Heart left ventricle (tissue), 16 donors: ENCODE results near the gene CBFA2T3. TPM values are rescaled to one million over a fixed set of nuclear protein-coding genes. Genes with fewer than 3 reads are reported as not detected.

Experiments
- ATAC-seq, 4 donors: fragments of 200-7000 bp; cut with Tn5 transposase; one replicate each; pipeline ENCODE4 v1.9.1; 2020 to 2022; ENCODE audit warnings: moderate library complexity in 4 of 4, mild to moderate bottlenecking in 3 of 4, moderate number of reproducible peaks in 1 of 4
- DNase-seq, 5 donors: peaks; one replicate each; pipeline ENCODE4 v3.0.0-alpha.2; 2020
- H3K27ac ChIP-seq, 12 donors: fragments of 200-600 bp; sonication (generic) in 4 of 12; one replicate each; pipeline versions ENCODE4 v1.5.0 to v1.8.0; 2016 to 2022; ENCODE audit warnings: mild to moderate bottlenecking in 2 of 12
- H3K27me3 ChIP-seq, 9 donors: fragments of 200-600 bp; sonication (generic) in 2 of 9; one replicate each; pipeline versions ENCODE4 v1.5.1 to v1.8.0; 2016 to 2022; ENCODE audit warnings: mild to moderate bottlenecking in 3 of 9
- H3K36me3 ChIP-seq, 9 donors: fragments of 200-600 bp; sonication (generic) in 2 of 9; one replicate each; pipeline versions ENCODE4 v1.5.0 to v1.8.0; 2018 to 2022; ENCODE audit warnings: mild to moderate bottlenecking in 2 of 9
- H3K4me1 ChIP-seq, 12 donors: fragments of 200-600 bp; sonication (generic) in 4 of 12; one replicate each; pipeline versions ENCODE4 v1.5.0 to v1.8.0; 2016 to 2022; ENCODE audit warnings: mild to moderate bottlenecking in 3 of 12
- H3K4me3 ChIP-seq, 12 donors: fragments of 200-600 bp; sonication (generic) in 4 of 12; one replicate each; pipeline versions ENCODE4 v1.5.0 to v1.8.0; 2017 to 2022; ENCODE audit warnings: mild to moderate bottlenecking in 9 of 12, moderate library complexity in 4 of 12
- H3K9me3 ChIP-seq, 12 donors: fragments of 200-600 bp; sonication (generic) in 4 of 12; one replicate each; pipeline versions ENCODE4 v1.5.0 to v1.8.0; 2016 to 2022; ENCODE audit warnings: mild to moderate bottlenecking in 1 of 12
- POLR2A ChIP-seq, 2 donors: fragments of 450-650 bp; IDR thresholded peaks; one replicate each; pipeline ENCODE4 v1.6.1; 2017; ENCODE audit warnings: antibody characterized with exemption in 2 of 2, mild to moderate bottlenecking in 2 of 2, moderate library complexity in 2 of 2
- WGBS, 4 donors: extraction: QIAGEN DNeasy Blood & Tissue Kit in 2 of 4; methylation state at CpG; one replicate each; pipeline versions ENCODE4 v1.1.5 to v1.1.7; 2013 to 2018; 5-methylcytosine and 5-hydroxymethylcytosine counted together
- intact Hi-C, 10 donors: fragments of 100-400 bp; cut with DNase I; formaldehyde crosslinking; loops; one replicate each; pipeline versions ENCODE4 v1.11.1 to v1.14.2; 2022
- polyA plus RNA-seq, 2 donors: library from polyadenylated mRNA; stranded (reverse); fragments of 200-250 nt; gene quantifications; one replicate each; pipeline ENCODE4 v1.2.3, GENCODE V29; 2013
- total RNA-seq, 9 donors: library from RNA; depleted of rRNA in 2 of 9; stranded (reverse); fragments of >200 nt in 2 of 9; fragmentation: NEBNext Ultra II Directional in 3 of 9; extraction: Animal tissue kit (Norgen Biotek cat#: 25700) in 3 of 9; gene quantifications; one replicate each; pipeline versions ENCODE4 v1.1.0 to v1.2.4, GENCODE V29; 2016 to 2023
- TF ChIP-seq, protein P1 (sequence below), 12 donors: fragments of 200-600 bp; sonication (generic) in 4 of 12; IDR thresholded peaks; one replicate each; pipeline versions ENCODE4 v1.5.0 to v1.8.0; 2018 to 2022; ENCODE audit warnings: antibody characterized with exemption in 12 of 12, mild to moderate bottlenecking in 5 of 12
- donor health status: ischemic (EF 13 %, LVEDD 7.1; RV severe dilation, severe dysfunction).
- donor health status: healthy with polysubstance abuse.
- donor health status: DM: no; HTN: yes; CAD: no.
- donor health status: DM: no; HTN: no; CAD: no.
- donor health status: ischemic (EF 25% LVEDD 6.9; RV normal size, moderate dysfunction).
- donor health status: ischemic (EF 25% LVEDD 5.7; RV mildly dilated, moderate dysfunction).
- donor health status: healthy.
- donor health status: DM: yes; HTN: yes; CAD: no.
- donor health status: ischemic (EF 35%, LVEDD 5.7; RV mildly dilated, moderate dysfunction).
- donor health status: nonischemic (EF 11% LVEDD 7.7; RV severe dilation, severe dysfunction).
- donor health status: DM: yes; HTN: yes; CAD: no.
- donor health status: PGD.
- donor health status: ischemic (EF 29% LVEDD 5.4; RV normal size, mild dysfunction).
- donor health status: nonischemic (EF 23%, LVEDD 6.1; RV moderate dilation, normal function).

CBFA2T3 gene
- total and polyA plus RNA-seq, 11 donors: 5.0 to 12.0 (median 5.8) TPM

DNA sequence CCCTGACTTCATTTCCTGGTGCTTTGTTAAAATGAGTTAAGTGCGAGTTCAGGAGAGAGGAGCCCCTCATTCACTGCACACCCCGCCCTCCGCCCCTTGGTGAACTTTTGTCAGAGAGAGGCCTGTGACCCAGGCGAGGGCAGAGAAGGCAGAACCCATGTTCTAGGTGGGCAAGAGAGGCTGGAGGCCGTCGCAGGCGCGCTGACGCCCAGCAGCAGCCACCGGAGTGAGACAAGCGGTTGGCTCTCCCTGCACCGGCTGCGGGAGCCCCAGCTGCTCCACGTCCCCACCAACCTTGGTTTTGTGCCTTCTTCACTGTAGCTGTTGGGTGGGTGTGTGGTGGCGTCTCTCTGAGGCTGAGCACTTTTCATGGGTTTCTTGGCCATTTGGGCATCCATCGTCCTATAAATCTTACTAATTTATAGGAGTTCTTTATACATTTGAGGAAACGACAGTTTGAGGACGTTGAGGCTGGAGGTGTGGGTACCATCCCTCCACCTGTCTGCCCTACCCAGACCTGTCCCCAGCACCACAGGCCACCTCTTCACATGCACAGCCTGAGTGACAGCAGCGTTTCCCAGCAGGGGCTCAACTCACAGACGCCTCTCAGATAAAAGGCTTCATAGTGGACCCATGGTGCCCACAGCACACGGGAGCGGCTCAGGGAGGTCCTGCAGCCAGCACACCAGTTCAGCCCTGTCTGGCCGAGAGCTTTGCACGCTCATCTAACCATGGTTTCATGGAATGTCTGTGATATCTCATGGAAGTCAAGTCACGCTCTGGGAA is 45.2 kb upstream of the CBFA2T3 start:
- TF ChIP-seq, protein P1, sequence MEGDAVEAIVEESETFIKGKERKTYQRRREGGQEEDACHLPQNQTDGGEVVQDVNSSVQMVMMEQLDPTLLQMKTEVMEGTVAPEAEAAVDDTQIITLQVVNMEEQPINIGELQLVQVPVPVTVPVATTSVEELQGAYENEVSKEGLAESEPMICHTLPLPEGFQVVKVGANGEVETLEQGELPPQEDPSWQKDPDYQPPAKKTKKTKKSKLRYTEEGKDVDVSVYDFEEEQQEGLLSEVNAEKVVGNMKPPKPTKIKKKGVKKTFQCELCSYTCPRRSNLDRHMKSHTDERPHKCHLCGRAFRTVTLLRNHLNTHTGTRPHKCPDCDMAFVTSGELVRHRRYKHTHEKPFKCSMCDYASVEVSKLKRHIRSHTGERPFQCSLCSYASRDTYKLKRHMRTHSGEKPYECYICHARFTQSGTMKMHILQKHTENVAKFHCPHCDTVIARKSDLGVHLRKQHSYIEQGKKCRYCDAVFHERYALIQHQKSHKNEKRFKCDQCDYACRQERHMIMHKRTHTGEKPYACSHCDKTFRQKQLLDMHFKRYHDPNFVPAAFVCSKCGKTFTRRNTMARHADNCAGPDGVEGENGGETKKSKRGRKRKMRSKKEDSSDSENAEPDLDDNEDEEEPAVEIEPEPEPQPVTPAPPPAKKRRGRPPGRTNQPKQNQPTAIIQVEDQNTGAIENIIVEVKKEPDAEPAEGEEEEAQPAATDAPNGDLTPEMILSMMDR (IDR thresholded peaks at IDR 0.05): no peak
- Histone ChIP-seq H3K27ac (no peak overlapping the region), H3K36me3 (no peaks in the 10 kb centered on the region), H3K27me3 (peaks cover 0 to 62% (median 11%) of the 10 kb centered on the region in 9 donors), H3K4me3 (no peak overlapping the region), H3K4me1 (no peaks in the 10 kb centered on the region), H3K9me3 (peaks cover 0 to 18% (median 12%) of the 10 kb centered on the region in 12 donors)
- intact Hi-C loops: no loop called here
- WGBS, 4 donors: 63 to 72% (median 66%) methylated on average over 25 of the region's 25 CpGs
- no peak for ATAC-seq
- DNase-seq: no peak

DNA sequence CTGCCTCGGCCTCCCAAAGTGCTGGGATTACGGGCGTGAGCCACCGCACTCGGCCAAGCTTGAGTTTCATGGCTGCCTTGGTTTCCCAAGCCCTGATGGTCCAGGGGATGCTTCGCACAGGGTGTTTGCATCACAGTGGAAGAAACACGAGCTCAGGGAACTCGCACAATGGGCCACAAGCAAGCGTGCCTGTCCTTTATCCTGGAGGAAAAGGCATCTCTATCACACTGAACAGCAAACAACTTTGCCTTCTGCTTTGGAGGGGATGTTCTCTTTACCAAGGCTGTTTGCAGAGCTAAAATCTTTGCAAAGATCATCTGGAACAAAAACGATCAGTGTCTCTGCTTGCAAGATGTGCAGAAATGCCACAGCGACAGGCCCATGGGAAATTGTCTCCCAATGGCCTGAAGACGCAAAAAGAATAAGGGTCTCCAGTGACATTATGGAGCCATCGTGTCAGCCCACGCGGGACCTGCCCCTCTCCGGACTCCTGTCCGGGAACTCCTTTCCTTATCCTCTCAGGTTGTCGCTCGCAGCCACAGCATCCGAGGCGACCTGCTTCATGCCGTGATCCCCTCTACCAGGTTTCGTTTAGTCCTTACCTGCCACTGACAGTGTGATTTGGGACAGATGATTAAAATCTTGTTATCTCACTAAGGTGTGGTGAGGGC is 44.1 kb upstream of the CBFA2T3 start:
- Histone ChIP-seq H3K27me3 (peaks cover 0 to 56% (median 11%) of the 10 kb centered on the region in 9 donors), H3K27ac (no peak overlapping the region), H3K9me3 (peaks cover 0 to 8% (median 4%) of the 10 kb centered on the region in 12 donors), H3K36me3 (no peaks in the 10 kb centered on the region), H3K4me1 (no peaks in the 10 kb centered on the region), H3K4me3 (no peak overlapping the region)
- intact Hi-C loops: no loop called here
- DNase-seq (peak in 1 of 5 donors; percentile 36), ATAC-seq (no peak)
- TF ChIP-seq, protein P1 (IDR thresholded peaks at IDR 0.05): no peak
- no peak for TF ChIP-seq POLR2A (IDR thresholded peaks at IDR 0.05)
- 84 to 88% (median 87%) methylated on average over 23 of the region's 23 CpGs for WGBS, 4 donors

DNA sequence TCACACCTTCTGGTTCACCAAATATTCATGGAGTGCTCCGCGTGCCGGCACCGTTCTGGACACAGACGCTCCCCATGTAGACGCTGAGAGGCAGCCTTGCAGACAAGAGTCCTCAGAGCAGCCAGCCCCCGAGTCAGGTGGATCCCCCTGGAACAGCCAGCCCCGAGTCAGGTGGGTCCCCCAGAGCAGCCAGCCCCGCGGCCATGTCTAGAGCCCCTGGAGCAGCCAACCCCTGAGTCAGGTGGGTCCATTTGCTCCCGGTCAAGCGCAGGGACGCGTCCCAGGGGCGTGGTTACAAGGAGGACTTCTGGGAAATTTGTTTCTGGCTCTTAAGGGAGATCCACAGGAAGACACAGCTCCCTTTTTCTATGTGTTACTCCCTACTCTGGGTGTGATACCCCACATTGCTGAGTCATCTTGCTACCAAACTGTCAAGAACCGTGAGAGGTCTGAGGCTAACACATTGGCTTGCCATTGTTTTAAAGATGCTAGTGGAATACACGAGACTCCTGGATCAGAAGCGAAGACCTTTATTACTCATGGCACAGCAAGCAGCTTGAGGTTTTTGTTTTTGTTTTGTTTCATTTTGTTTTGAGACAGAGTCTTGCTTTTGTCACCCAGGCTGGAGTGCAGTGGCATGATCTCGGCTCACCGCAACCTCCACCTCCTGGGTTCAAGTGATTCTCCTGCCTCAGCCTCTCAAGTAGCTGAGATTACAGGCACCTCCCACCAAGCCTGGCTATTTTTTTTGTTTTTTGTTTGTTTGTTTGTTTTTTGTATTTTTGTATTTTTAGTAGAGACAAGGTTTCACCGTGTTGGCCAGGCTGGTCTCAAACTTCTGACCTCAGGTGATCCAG is 43.3 kb upstream of the CBFA2T3 start:
- TF ChIP-seq, protein P1 (IDR thresholded peaks at IDR 0.05): no peak
- no peak for TF ChIP-seq POLR2A (IDR thresholded peaks at IDR 0.05)
- H3K4me1 ChIP-seq: no peaks in the 10 kb centered on the region
- peaks cover 0 to 56% (median 11%) of the 10 kb centered on the region in 9 donors for H3K27me3 ChIP-seq
- ATAC-seq: no peak
- no peak overlapping the region for H3K4me3 ChIP-seq
- H3K9me3 ChIP-seq: peaks cover 0 to under 1% (median 0%) of the 10 kb centered on the region in 12 donors
- intact Hi-C loops: no loop called here
- DNase-seq: peak in 2 of 5 donors; percentile 20 to 53
- H3K27ac ChIP-seq: no peak overlapping the region
- H3K36me3 ChIP-seq: no peaks in the 10 kb centered on the region
- 78 to 84% (median 82%) methylated on average over 20 to 21 of the region's 21 CpGs for WGBS, 4 donors
